AG04450 (cell line): ENCODE data around the gene ANTXR1. TPM values are rescaled to one million over a fixed set of nuclear protein-coding genes. Genes with fewer than 3 reads are reported as not detected.

Source experiments
- CTCF ChIA-PET: fragments of 300-600, 350-600 bp; formaldehyde crosslinking; extraction: SDS; loops from one replicate; lab custom pipeline; 2022; ENCODE audit warnings: antibody characterized with exemption, inconsistent platforms; lab: Charles Lee
- POLR2A ChIA-PET: fragments of 350-600 bp; formaldehyde crosslinking; extraction: SDS; loops from one replicate; lab custom pipeline; 2021; ENCODE audit warnings: antibody characterized with exemption, inconsistent platforms; lab: Yijun Ruan, JAX
- DNase-seq: peaks from one replicate; pipeline ENCODE4 v3.0.0-alpha.2; 2011; ENCODE audit warnings: low read depth, low spot score
- H3K27ac ChIP-seq: one replicate; pipeline ENCODE4 v1.5.1; 2012; ENCODE audit warnings: low read depth, low read length, control low read depth
- H3K27me3 ChIP-seq: one replicate; pipeline ENCODE4 v1.6.0; 2012; ENCODE audit warnings: low read length; ENCODE audit not compliant: control insufficient read depth, insufficient read depth
- H3K4me3 ChIP-seq: 2 replicates; pipeline ENCODE4 v1.5.1; 2011; ENCODE audit warnings: mild to moderate bottlenecking, low read depth, low read length, control low read depth
- H3K9me3 ChIP-seq: 2 replicates; pipeline ENCODE4 v1.5.1; 2012; ENCODE audit warnings: low read length; ENCODE audit not compliant: control insufficient read depth, insufficient read depth
- polyA plus RNA-seq: library from polyadenylated mRNA; depleted of rRNA; stranded (reverse); fragments of >200 nt; gene quantifications from 2 replicates; pipeline ENCODE4 v1.2.3, GENCODE V29; 2011
- TF ChIP-seq, protein P1 (sequence below): IDR thresholded peaks from 2 replicates; pipeline ENCODE4 v1.5.1; 2011; ENCODE audit warnings: low read depth, low read length, control low read depth, inconsistent platforms

ANTXR1 gene
- polyA plus RNA-seq, 1 experiment, result 113 TPM

- DNase-seq, result no peak
- TF ChIP-seq, protein P1, sequence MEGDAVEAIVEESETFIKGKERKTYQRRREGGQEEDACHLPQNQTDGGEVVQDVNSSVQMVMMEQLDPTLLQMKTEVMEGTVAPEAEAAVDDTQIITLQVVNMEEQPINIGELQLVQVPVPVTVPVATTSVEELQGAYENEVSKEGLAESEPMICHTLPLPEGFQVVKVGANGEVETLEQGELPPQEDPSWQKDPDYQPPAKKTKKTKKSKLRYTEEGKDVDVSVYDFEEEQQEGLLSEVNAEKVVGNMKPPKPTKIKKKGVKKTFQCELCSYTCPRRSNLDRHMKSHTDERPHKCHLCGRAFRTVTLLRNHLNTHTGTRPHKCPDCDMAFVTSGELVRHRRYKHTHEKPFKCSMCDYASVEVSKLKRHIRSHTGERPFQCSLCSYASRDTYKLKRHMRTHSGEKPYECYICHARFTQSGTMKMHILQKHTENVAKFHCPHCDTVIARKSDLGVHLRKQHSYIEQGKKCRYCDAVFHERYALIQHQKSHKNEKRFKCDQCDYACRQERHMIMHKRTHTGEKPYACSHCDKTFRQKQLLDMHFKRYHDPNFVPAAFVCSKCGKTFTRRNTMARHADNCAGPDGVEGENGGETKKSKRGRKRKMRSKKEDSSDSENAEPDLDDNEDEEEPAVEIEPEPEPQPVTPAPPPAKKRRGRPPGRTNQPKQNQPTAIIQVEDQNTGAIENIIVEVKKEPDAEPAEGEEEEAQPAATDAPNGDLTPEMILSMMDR, result no peak
- no peak overlapping the region for H3K4me3 ChIP-seq
- POLR2A ChIA-PET, result interaction anchor here (0.5 to 1.1 kb wide), 2 partner anchors 64 to 216 kb away, joined by 3 read pairs; no protein-coding TSS in a partner anchor
- CTCF ChIA-PET, result interaction anchor here (0.6 to 0.9 kb wide), 2 partner anchors 9 to 170 kb away, joined by 3 to 4 read pairs; no protein-coding TSS in a partner anchor
- no peak overlapping the region for H3K27ac ChIP-seq
- no peaks in the 10 kb centered on the region for H3K27me3 ChIP-seq
- peaks cover 4% of the 10 kb centered on the region for H3K9me3 ChIP-seq
Measured at GRCh38 chr2:69026691-69027459, 13.9 kb downstream of the ANTXR1 start.

GRCh38 chr2:69030800-69031428 is 17.9 kb downstream of the ANTXR1 start:
- DNase-seq, result no peak
- ChIA-PET POLR2A (no interaction called here), CTCF (interaction anchor here (1.0 kb wide), 1 partner anchor 177 kb away, joined by 3 read pairs; no protein-coding TSS in a partner anchor)
- Histone ChIP-seq H3K9me3 (peaks cover 4% of the 10 kb centered on the region), H3K4me3 (no peak overlapping the region), H3K27ac (no peak overlapping the region), H3K27me3 (no peaks in the 10 kb centered on the region)
- TF ChIP-seq, protein P1, result no peak

DNA sequence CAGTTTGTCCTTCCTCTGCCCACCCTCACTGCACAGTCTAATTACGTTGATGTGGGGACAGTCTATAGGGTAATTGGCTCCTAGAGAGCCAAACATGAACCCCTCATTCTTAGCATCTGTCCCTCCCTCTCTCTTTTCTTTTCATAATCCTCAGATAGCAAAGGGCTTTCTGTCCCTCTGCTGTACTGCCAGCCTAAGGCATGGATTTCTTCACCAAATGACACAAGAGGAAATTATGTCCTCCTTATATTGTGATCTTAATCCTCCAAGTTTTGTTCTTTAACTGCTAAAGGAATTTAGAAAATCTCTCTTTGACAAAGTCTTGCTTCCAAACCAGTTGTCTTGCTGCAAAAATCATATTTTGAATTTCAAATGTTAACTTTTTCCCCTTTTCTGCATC is 18.5 kb downstream of the ANTXR1 start:
- POLR2A ChIA-PET, result no interaction called here
- TF ChIP-seq, protein P1, result no peak

DNA sequence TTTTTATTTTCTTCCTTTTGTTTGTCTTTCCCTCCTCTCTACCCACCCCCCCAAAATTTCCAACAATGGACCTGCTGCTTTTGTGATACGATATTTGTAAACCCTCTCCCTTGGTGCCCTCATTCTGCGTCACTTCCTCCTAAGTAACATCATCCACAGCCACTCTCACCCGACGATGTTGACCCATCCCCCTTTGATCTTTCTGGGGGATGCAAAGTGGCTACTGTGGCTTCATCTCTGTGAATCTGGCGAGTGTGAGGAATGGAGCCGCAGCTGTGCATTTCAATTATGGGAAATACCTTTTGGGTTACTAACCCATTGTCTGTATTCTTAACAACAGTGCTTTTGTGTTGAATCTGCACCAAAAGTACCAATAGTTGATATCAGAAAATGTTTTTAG is 19.4 kb downstream of the ANTXR1 start:
- CTCF ChIA-PET, result no interaction called here
- DNase-seq, result no peak
- TF ChIP-seq, protein P1, result no peak
- no peak overlapping the region for H3K27ac ChIP-seq
- no peaks in the 10 kb centered on the region for H3K9me3 ChIP-seq
- no peak overlapping the region for H3K4me3 ChIP-seq
- POLR2A ChIA-PET, result no interaction called here
- H3K27me3 ChIP-seq, result no peaks in the 10 kb centered on the region

More for the DNA sequence above, 18.5 kb downstream of the ANTXR1 start:
- Histone ChIP-seq H3K27ac (no peak overlapping the region), H3K4me3 (no peak overlapping the region), H3K27me3 (no peaks in the 10 kb centered on the region), H3K9me3 (peaks cover 4% of the 10 kb centered on the region)
- CTCF ChIA-PET, result no interaction called here
- no peak for DNase-seq
